Activated CD8-positive, alpha-beta T cell treated with anti-CD3 and anti-CD28 coated beads for 36 hours (primary cell): ENCODE measurements around the gene DNAJB7. TPM values are rescaled to one million over a fixed set of nuclear protein-coding genes. Genes with fewer than 3 reads are reported as not detected.
A peak's percentile ranks its signal among the peaks of the same experiment; 100 is the strongest.

Experiments
- ATAC-seq: fragments of 200-7000 bp; cut with Tn5 transposase; one replicate; pipeline ENCODE4 v1.10.0; 2021; ENCODE audit warnings: mild to moderate bottlenecking, moderate library complexity
- CTCF ChIA-PET: fragments of 350-600 bp; sonication (Branson Sonifier 250); formaldehyde crosslinking; loops from one replicate; lab custom pipeline; 2021; ENCODE audit warnings: antibody characterized with exemption; lab: Charles Lee
- POLR2A ChIA-PET: fragments of 350-600 bp; sonication (Branson Sonifier 250); formaldehyde crosslinking; loops from one replicate; lab custom pipeline; 2021; ENCODE audit warnings: antibody characterized with exemption; lab: Charles Lee
- DNase-seq: peaks from one replicate; pipeline ENCODE4 v3.0.0-alpha.2; 2020
- H3K27ac Mint-ChIP-seq: one replicate; pipeline ENCODE4 v1.8.0; 2021; ENCODE audit warnings: mild to moderate bottlenecking, mixed read lengths
- H3K27me3 Mint-ChIP-seq: one replicate; pipeline ENCODE4 v1.8.0; 2021; ENCODE audit warnings: mixed read lengths
- H3K36me3 Mint-ChIP-seq: one replicate; pipeline ENCODE4 v1.8.0; 2021; ENCODE audit warnings: low read depth, mixed read lengths
- H3K4me1 Mint-ChIP-seq: one replicate; pipeline ENCODE4 v1.8.0; 2021; ENCODE audit warnings: low read depth, mixed read lengths
- H3K4me3 Mint-ChIP-seq: one replicate; pipeline ENCODE4 v1.8.0; 2021; ENCODE audit warnings: mild to moderate bottlenecking, moderate library complexity, mixed read lengths
- H3K9me3 Mint-ChIP-seq: one replicate; pipeline ENCODE4 v1.8.0; 2021; ENCODE audit warnings: mixed read lengths
- intact Hi-C: fragments of 100-400 bp; cut with micrococcal nuclease; formaldehyde crosslinking; loops from one replicate; pipeline ENCODE4 v1.10.0; 2022
- total RNA-seq, 2 experiments: library from RNA; stranded (reverse); gene quantifications; one replicate each; pipeline ENCODE4 v1.2.3, GENCODE V29; 2021
- TF ChIP-seq, protein P1 (sequence below): fragments of 200-600 bp; IDR thresholded peaks from one replicate; pipeline ENCODE4 v1.8.0; 2022; ENCODE audit warnings: antibody characterized with exemption, mild to moderate bottlenecking

The DNAJB7 gene
- total RNA-seq, 2 experiments from 2014 or later = not detected

DNA sequence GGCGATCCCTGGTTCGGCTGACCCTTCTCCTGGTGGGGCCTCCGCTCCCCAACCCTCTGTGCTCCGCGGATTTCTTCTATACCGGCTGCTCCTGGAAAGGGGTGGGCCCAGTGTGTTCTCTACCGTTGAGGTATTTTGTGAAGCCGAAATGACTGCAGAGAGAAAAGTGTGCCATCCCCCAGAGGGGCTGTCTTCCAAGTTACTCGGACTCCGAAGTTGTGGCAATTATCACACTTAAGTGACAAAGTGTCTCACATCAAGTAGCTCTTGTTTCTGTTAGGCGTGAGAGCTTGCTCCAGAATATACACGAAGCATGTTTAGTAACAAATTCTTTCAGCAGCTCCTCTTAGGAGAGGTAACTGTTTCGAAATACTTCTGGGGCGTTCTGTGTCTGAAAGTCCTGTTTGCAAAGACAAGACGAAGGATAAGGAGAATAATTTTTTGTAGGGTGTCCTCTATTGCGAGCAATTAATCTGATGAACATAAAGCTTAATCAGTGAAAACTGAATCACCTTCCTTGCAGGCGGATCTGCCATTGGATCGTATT, 4.5 kb downstream of the DNAJB7 start:
- TF ChIP-seq, protein P1, sequence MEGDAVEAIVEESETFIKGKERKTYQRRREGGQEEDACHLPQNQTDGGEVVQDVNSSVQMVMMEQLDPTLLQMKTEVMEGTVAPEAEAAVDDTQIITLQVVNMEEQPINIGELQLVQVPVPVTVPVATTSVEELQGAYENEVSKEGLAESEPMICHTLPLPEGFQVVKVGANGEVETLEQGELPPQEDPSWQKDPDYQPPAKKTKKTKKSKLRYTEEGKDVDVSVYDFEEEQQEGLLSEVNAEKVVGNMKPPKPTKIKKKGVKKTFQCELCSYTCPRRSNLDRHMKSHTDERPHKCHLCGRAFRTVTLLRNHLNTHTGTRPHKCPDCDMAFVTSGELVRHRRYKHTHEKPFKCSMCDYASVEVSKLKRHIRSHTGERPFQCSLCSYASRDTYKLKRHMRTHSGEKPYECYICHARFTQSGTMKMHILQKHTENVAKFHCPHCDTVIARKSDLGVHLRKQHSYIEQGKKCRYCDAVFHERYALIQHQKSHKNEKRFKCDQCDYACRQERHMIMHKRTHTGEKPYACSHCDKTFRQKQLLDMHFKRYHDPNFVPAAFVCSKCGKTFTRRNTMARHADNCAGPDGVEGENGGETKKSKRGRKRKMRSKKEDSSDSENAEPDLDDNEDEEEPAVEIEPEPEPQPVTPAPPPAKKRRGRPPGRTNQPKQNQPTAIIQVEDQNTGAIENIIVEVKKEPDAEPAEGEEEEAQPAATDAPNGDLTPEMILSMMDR = no peak
- intact Hi-C loops = no loop called here
- no peaks in the 10 kb centered on the region for H3K9me3 Mint-ChIP-seq
- H3K4me3 Mint-ChIP-seq = peak overlapping the region; percentile 94
- no peaks in the 10 kb centered on the region for H3K27me3 Mint-ChIP-seq
- POLR2A ChIA-PET = interaction anchor here (0.6 to 1.5 kb wide), 8 partner anchors 9 to 1540 kb away, joined by 3 to 5 read pairs (median 3); partner anchors contain the start of genes ACO2 and PHF5A
- H3K36me3 Mint-ChIP-seq = peaks cover 20% of the 10 kb centered on the region
- ATAC-seq (no peak), DNase-seq (no peak)
- H3K27ac Mint-ChIP-seq = peak overlapping the region; percentile 100
- peaks cover 45% of the 10 kb centered on the region for H3K4me1 Mint-ChIP-seq
- CTCF ChIA-PET = interaction anchor here (0.6 to 2.1 kb wide), 6 partner anchors 9 to 174 kb away, joined by 3 to 9 read pairs (median 4); partner anchors contain the start of gene SLC25A17

DNA sequence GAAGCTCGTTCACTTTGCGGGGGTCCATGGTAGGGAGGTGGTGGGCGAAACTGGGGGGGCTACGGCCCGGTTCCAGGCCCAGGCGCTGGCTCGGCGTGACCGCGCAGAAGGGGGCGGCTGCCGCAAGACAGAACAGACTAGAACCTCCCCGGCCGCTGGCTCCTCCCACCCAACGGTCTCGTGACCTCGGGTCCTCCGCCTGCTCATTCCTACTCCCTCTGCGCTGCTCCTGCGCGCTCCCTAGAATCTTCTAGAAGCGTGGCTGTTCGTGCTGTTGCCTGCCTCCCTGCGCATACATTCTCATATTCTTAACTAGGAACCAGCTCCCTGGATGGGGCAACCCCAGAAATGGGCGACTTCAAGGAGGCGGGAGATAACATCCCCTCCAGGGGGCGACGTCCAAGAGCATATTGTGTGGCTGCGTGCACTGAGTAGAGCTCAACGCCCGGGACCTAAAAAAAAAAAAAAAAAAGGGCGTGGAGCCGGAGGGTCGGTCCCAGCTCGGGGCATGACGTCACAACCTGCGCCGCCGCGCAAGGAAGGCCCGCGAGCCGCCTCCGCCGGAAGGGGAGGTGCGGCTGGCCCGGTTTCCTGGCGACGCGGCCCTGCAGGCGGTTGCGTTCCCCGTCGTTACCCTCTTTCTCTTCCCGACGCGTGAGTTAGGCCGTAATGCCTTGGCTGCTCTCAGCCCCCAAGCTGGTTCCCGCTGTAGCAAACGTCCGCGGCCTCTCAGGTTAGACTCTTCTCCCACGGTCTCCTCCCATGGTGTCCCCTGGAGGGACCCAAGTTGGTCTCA, 5.2 kb downstream of the DNAJB7 start, which contains the start of the genes ST13 and XPNPEP3:
Gene ST13, minus strand, starts transcription at position 127 of the 796 bp plus-strand sequence. Its CDS starts 99 bp downstream, at position 28.
Gene XPNPEP3, plus strand, starts transcription at position 636 of the 796 bp plus-strand sequence. Its CDS starts 34 bp downstream, at position 670.
- H3K9me3 Mint-ChIP-seq = no peaks in the 10 kb centered on the region
- H3K4me1 Mint-ChIP-seq = peaks cover 49% of the 10 kb centered on the region
- intact Hi-C loops = no loop called here
- ATAC-seq (peak; percentile 93), DNase-seq (peak; percentile 98)
- H3K27me3 Mint-ChIP-seq = no peaks in the 10 kb centered on the region
- H3K4me3 Mint-ChIP-seq = peak within 1 kb of the TSS; percentile 94
- peak within 1 kb of the TSS; percentile 100 for H3K27ac Mint-ChIP-seq
- POLR2A ChIA-PET = interaction anchor here (0.7 to 1.5 kb wide), 12 partner anchors 10 to 1539 kb away, joined by 3 to 5 read pairs (median 3); partner anchors contain the start of genes ACO2, PHF5A and SLC25A17
- CTCF ChIA-PET = interaction anchor here (0.6 to 2.1 kb wide), 6 partner anchors 10 to 174 kb away, joined by 3 to 9 read pairs (median 4); partner anchors contain the start of gene SLC25A17
- TF ChIP-seq, protein P1 = peak; percentile 16
- peaks cover 19% of the 10 kb centered on the region for H3K36me3 Mint-ChIP-seq

DNA sequence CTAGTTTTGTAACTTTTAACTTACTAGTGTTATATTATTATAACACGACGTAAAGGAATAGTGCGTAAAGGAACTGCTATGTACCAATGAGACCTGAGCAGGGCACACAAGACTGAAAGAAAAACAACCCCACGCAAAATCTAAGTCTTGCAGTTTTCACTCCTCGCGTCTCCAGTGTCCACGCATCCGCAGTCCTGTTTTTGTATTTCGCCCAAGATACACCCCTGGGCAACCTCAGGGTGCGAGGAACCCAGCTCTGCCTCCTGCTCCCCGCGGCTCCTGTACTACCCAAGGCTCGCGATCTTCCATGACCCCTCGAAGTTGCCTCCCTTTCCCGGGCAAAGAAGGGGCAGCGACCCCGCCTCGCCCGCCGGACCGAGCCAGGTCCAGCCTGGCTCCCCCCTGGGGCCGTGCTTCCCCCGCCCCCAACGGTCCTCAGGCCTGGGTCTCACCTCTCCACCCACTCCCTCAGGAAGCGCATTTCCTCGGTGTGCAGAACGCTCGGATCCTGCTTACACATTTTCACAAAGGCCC, 5.9 kb downstream of the DNAJB7 start:
- DNase-seq = peak; percentile 47
- intact Hi-C loops = no loop called here
- H3K36me3 Mint-ChIP-seq = peaks cover 17% of the 10 kb centered on the region

DNA sequence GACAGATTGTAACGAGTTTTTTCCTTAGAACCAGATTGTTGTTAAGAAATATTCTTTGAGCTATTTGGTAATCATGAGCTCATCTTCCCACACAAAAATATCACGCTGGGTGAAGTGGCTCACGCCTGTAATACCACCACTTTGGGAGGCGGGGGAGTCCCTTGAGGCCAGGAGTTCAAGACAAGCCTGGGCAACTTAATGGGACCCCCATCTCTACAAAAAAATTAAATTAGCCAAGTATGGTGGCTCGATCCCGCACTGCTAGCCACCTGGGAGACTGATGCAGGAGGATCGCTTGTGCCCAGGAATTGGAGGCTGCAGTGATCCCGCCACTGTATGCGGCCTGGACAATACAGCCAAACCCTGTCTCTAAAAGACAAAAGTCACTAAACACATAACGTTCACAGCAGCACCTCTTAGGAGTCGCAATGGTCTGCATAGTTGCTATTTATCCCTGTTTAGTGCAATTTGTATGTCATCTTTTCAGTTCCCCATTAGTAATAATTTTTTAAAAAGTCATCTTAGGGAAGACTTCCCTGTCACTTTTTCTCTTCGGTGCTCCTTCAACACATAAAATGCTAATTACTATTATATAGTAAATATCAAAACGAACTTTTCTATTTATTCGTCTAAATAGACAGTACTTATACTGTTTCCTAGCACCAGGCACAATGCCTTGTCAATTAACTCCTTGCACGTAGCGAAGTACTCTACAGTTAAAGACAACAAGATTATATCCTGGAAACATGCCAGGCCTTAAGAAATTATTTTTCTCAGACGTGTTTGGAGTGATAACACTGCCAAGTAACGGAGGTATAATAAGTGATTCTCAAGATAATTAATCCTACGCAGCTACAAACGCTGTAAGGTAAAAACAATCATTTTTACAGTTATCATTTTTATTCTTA, 6.6 kb downstream of the DNAJB7 start:
- ATAC-seq = no peak
- CTCF ChIA-PET = interaction anchor here (0.9 to 2.5 kb wide), 6 partner anchors 19 to 172 kb away, joined by 3 to 7 read pairs (median 4); no protein-coding TSS in a partner anchor
- peaks cover 51% of the 10 kb centered on the region for H3K4me1 Mint-ChIP-seq

More for the DNA sequence above, 5.9 kb downstream of the DNAJB7 start:
- Mint-ChIP-seq H3K9me3 (no peaks in the 10 kb centered on the region), H3K4me1 (peaks cover 52% of the 10 kb centered on the region), H3K27ac (peak overlapping the region; percentile 100), H3K27me3 (no peaks in the 10 kb centered on the region), H3K4me3 (peak overlapping the region; percentile 94)
- POLR2A ChIA-PET = interaction anchor here (0.7 to 1.7 kb wide), 7 partner anchors 22 to 238 kb away, joined by 3 to 5 read pairs (median 3); partner anchors contain the start of gene SLC25A17
- ATAC-seq = peak; percentile 24
- CTCF ChIA-PET = interaction anchor here (0.6 to 2.1 kb wide), 4 partner anchors 10 to 173 kb away, joined by 3 to 9 read pairs (median 6); no protein-coding TSS in a partner anchor
- TF ChIP-seq, protein P1 = no peak

More for the DNA sequence above, 6.6 kb downstream of the DNAJB7 start:
- DNase-seq = peak; percentile 52
- Mint-ChIP-seq H3K27ac (peak overlapping the region; percentile 100), H3K4me3 (peak overlapping the region; percentile 94), H3K27me3 (no peaks in the 10 kb centered on the region), H3K9me3 (no peaks in the 10 kb centered on the region), H3K36me3 (peaks cover 15% of the 10 kb centered on the region)
- TF ChIP-seq, protein P1 = no peak
- POLR2A ChIA-PET = interaction anchor here (1.7 kb wide), 1 partner anchor 25 kb away, joined by 4 read pairs; no protein-coding TSS in a partner anchor
- intact Hi-C loops = no loop called here
